Measurements from ENCODE around the gene PTPN22.

DNA sequence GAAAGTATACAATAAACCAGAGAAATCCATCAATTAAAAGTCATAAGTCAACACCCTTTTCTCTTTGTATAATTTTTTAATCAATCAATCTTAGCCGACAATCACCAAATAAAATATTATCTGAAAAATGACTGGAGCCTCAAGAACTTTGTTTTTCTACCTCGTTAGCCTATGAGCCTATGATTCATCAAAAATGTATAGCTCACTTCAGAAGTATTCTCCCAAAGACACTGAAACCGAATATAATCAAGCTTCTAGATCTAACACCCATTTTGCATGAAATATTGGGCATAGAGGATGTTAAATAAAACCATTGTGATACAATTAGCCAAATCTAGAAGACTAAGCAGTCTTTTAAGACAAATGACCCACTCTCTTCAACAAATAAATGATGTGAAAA lies 41.5 kb downstream of the PTPN22 start:
- TF ChIP-seq CTCF (IDR thresholded peaks at IDR 0.05; ENCODE audit: borderline replicate concordance, extremely low read depth, low read length, poor library complexity, severe bottlenecking) (no peak), EZH2 (IDR thresholded peaks at IDR 0.05; ENCODE audit: borderline replicate concordance, low read depth, low read length, severe bottlenecking) (no peak)

Measured in DND-41 (cell line).